GM19395 (cell line): ENCODE measurements around the gene GAS2.

Experiments
- ATAC-seq: cut with Tn5 transposase; IDR thresholded peaks from one replicate; pipeline ENCODE4 v1.9.1; 2021; ENCODE audit warnings: mild to moderate bottlenecking, moderate library complexity; ENCODE audit not compliant: unreplicated experiment

Gene GAS2

GRCh38 chr11:22786475-22786874, 120.1 kb downstream of the GAS2 start:
- ATAC-seq: peak; percentile 95

- ATAC-seq: peak; percentile 0
Observed at GRCh38 chr11:22787055-22787454, 120.6 kb downstream of the GAS2 start.

GRCh38 chr11:22787551-22788162, 121.2 kb downstream of the GAS2 start:
- no peak for ATAC-seq

- ATAC-seq: no peak
Observed at GRCh38 chr11:22792497-22792896, 126.1 kb downstream of the GAS2 start.

GRCh38 chr11:22795914-22796313, 129.5 kb downstream of the GAS2 start:
- no peak for ATAC-seq

GRCh38 chr11:22797047-22797446, 130.6 kb downstream of the GAS2 start:
- no peak for ATAC-seq

- ATAC-seq: no peak
Observed at GRCh38 chr11:22798901-22799300, 132.5 kb downstream of the GAS2 start.

GRCh38 chr11:22800482-22800881, 134.1 kb downstream of the GAS2 start:
- ATAC-seq: no peak

- no peak for ATAC-seq
Observed at GRCh38 chr11:22802861-22803260, 136.4 kb downstream of the GAS2 start.

GRCh38 chr11:22807391-22807790, 141.0 kb downstream of the GAS2 start:
- ATAC-seq: no peak

- ATAC-seq: peak; percentile 99
Observed at GRCh38 chr11:22807855-22808570, 141.6 kb downstream of the GAS2 start.

- ATAC-seq: peak; percentile 42
Observed at GRCh38 chr11:22808571-22809197, 142.3 kb downstream of the GAS2 start.

- ATAC-seq: no peak
Observed at GRCh38 chr11:22809893-22810292, 143.5 kb downstream of the GAS2 start.

GRCh38 chr11:22822203-22822602, 155.8 kb downstream of the GAS2 start:
- ATAC-seq: no peak

GRCh38 chr11:22828373-22828772, 162.0 kb downstream of the GAS2 start:
- no peak for ATAC-seq

GRCh38 chr11:22829231-22830081, 163.0 kb downstream of the GAS2 start, which contains the start of gene SVIP:
Gene SVIP, minus strand, starts transcription at chr11:22829801. Its CDS starts 53 bp downstream, at chr11:22829748.
- peak; percentile 92 for ATAC-seq

GRCh38 chr11:22830082-22830414, 163.6 kb downstream of the GAS2 start:
- ATAC-seq: no peak

GRCh38 chr11:22832315-22833015, 166.1 kb downstream of the GAS2 start:
- no peak for ATAC-seq

- ATAC-seq: no peak
Observed at GRCh38 chr11:22846726-22847125, 180.3 kb downstream of the GAS2 start.

- ATAC-seq: no peak
Observed at GRCh38 chr11:22851477-22851876, 185.1 kb downstream of the GAS2 start.

- no peak for ATAC-seq
Observed at GRCh38 chr11:22859756-22860155, 193.3 kb downstream of the GAS2 start.
